Measurements from ENCODE around the gene CLIC5. TPM values are rescaled to one million over a fixed set of nuclear protein-coding genes. Genes with fewer than 3 reads are reported as not detected.

The CLIC5 gene
- total RNA-seq, 6 donors from 2014 or later: 110 to 197 (median 138) TPM

DNA sequence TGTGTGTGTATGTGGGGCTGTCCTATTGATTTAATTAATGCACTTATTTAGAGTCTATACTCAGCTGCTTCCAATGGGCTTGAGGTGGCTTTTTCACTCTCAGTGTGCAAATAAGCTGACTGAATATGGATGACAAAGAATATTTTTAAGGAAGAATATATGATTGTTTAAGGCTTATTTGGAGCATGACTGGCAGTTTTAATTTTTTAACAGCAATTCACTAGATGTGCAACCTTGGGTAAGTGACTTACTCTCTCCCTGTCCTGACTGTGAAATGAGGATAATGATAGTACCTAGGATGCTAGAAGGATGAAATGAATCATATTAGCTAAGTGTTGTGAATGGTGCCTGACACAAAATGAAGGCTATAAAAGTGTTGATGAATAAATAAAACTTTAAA is 67.9 kb downstream of the CLIC5 start:
- ATAC-seq (ENCODE audit: low FRiP score in 2 of 2): no peak
- Histone ChIP-seq H3K27ac (no peak overlapping the region), H3K36me3 (peaks cover 0 to 12% (median 3%) of the 10 kb centered on the region in 4 donors), H3K4me3 (no peak overlapping the region), H3K9me3 (no peaks in the 10 kb centered on the region), H3K27me3 (no peaks in the 10 kb centered on the region), H3K4me1 (peaks cover 12 to 17% (median 16%) of the 10 kb centered on the region in 4 donors)
- TF ChIP-seq POLR2AphosphoS5 (IDR thresholded peaks at IDR 0.05) (no peak), POLR2A (IDR thresholded peaks at IDR 0.05) (no peak), EP300 (IDR thresholded peaks at IDR 0.05) (no peak)
- TF ChIP-seq, protein P1, sequence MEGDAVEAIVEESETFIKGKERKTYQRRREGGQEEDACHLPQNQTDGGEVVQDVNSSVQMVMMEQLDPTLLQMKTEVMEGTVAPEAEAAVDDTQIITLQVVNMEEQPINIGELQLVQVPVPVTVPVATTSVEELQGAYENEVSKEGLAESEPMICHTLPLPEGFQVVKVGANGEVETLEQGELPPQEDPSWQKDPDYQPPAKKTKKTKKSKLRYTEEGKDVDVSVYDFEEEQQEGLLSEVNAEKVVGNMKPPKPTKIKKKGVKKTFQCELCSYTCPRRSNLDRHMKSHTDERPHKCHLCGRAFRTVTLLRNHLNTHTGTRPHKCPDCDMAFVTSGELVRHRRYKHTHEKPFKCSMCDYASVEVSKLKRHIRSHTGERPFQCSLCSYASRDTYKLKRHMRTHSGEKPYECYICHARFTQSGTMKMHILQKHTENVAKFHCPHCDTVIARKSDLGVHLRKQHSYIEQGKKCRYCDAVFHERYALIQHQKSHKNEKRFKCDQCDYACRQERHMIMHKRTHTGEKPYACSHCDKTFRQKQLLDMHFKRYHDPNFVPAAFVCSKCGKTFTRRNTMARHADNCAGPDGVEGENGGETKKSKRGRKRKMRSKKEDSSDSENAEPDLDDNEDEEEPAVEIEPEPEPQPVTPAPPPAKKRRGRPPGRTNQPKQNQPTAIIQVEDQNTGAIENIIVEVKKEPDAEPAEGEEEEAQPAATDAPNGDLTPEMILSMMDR (IDR thresholded peaks at IDR 0.05): no peak
- DNase-seq: no peak

GRCh38 chr6:45946887-45947286 is 68.8 kb downstream of the CLIC5 start:
- no peak overlapping the region for H3K27ac ChIP-seq
- no peak overlapping the region for H3K4me3 ChIP-seq
- H3K27me3 ChIP-seq: no peaks in the 10 kb centered on the region
- ATAC-seq (ENCODE audit: low FRiP score in 2 of 2): no peak
- 85 to 92% methylated on average over 6 of the region's 6 CpGs for WGBS, 2 donors
- peaks cover 5 to 11% (median 10%) of the 10 kb centered on the region in 4 donors for H3K4me1 ChIP-seq
- H3K36me3 ChIP-seq: peaks cover 0 to 12% (median 3%) of the 10 kb centered on the region in 4 donors
- DNase-seq: no peak
- TF ChIP-seq, protein P1 (IDR thresholded peaks at IDR 0.05): no peak
- TF ChIP-seq POLR2A (IDR thresholded peaks at IDR 0.05) (no peak), EP300 (IDR thresholded peaks at IDR 0.05) (no peak), POLR2AphosphoS5 (IDR thresholded peaks at IDR 0.05) (no peak)
- no peaks in the 10 kb centered on the region for H3K9me3 ChIP-seq

DNA sequence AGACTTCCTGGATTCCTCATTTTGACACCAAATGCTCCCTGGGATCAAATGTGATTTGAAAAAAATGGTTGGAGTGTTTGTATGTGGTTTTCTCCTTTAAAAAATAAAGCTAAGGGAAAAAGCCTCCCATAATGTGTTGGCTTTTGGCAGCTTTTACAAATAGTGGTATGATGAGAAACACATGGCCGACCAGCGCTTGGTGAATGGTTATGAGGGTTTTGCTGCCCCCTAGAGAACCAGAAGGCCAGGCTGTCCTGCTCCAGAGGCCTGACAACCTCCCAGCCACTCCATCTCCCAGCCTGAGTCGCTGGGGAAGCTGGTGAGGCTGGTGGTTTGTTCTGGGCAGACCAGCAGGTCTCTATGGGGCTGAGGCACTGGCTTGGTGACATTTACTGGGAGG is 69.3 kb downstream of the CLIC5 start:
- no peak overlapping the region for H3K27ac ChIP-seq
- no peaks in the 10 kb centered on the region for H3K9me3 ChIP-seq
- no peaks in the 10 kb centered on the region for H3K27me3 ChIP-seq
- 63 to 78% methylated on average over 2 to 3 of the region's 3 CpGs for WGBS, 2 donors
- peaks cover 2 to 7% (median 5%) of the 10 kb centered on the region in 4 donors for H3K4me1 ChIP-seq
- DNase-seq (no peak), ATAC-seq (ENCODE audit: low FRiP score in 2 of 2) (peak; percentile 53 to 57)
- no peak overlapping the region for H3K4me3 ChIP-seq
- H3K36me3 ChIP-seq: peaks cover 0 to 12% (median 3%) of the 10 kb centered on the region in 4 donors
- TF ChIP-seq, protein P1 (IDR thresholded peaks at IDR 0.05): peak in 1 of 6 experiments; percentile 15
- TF ChIP-seq POLR2A (IDR thresholded peaks at IDR 0.05): no peak

DNA sequence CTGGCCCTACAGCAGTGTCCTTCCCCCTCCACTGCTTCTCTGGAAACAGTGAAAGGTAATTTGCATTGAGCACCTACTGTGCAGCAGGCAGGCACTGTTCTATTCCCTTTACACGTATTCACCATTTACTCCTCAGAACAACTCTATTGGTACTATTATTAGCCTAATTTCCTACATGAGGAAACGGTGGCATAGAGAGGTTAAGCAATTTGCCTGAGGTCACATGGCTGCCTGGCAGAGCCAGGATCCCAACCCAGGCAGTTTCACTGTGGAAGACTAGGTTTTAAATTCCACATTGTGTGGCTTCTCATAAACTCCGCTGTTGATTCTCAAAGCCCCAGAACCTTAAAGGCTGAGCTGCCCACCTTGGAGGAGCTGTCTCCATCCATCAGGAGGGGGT is 72.7 kb downstream of the CLIC5 start:
- DNase-seq: peak in 1 of 2 donors; percentile 32
- TF ChIP-seq POLR2A (IDR thresholded peaks at IDR 0.05) (no peak), EP300 (IDR thresholded peaks at IDR 0.05) (no peak), POLR2AphosphoS5 (IDR thresholded peaks at IDR 0.05) (no peak)
- TF ChIP-seq, protein P1 (IDR thresholded peaks at IDR 0.05): no peak
- no peak for ATAC-seq (ENCODE audit: low FRiP score in 2 of 2)
- Histone ChIP-seq H3K36me3 (peaks cover 0 to 21% (median 5%) of the 10 kb centered on the region in 4 donors), H3K27me3 (no peaks in the 10 kb centered on the region), H3K27ac (no peak overlapping the region), H3K9me3 (no peaks in the 10 kb centered on the region), H3K4me3 (no peak overlapping the region), H3K4me1 (peaks cover 0 to 4% (median 1%) of the 10 kb centered on the region in 4 donors)
- 41 to 65% methylated on average over 3 of the region's 3 CpGs for WGBS, 2 donors

DNA sequence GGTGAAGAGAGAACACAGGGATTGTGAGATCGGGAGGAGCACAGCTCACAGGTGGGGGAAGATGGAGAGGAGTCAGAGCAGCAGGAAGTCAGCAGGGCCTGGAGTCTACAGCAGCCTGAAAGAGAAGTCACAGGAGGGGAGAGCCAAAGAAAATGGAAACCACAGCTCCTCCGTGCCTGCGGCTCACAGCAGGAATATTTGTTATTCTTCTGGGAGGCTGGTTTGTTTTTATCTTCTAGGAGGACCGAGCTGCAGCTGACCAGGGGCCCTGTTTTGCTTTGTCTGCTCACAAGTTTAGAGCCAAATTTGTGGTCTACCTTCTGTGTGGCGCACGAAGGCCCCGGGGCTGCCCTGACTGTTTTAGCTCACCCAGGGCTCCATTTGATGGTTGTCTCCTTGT is 81.8 kb downstream of the CLIC5 start:
- H3K36me3 ChIP-seq: peaks cover 0 to 4% (median 0%) of the 10 kb centered on the region in 4 donors
- H3K4me1 ChIP-seq: peaks cover 0 to 8% (median 2%) of the 10 kb centered on the region in 4 donors
- DNase-seq (no peak), ATAC-seq (ENCODE audit: low FRiP score in 2 of 2) (no peak)
- WGBS, 2 donors: 82 to 86% methylated on average over 7 of the region's 7 CpGs
- H3K27ac ChIP-seq: no peak overlapping the region
- no peaks in the 10 kb centered on the region for H3K9me3 ChIP-seq
- H3K4me3 ChIP-seq: no peak overlapping the region
- H3K27me3 ChIP-seq: no peaks in the 10 kb centered on the region
- TF ChIP-seq POLR2A (IDR thresholded peaks at IDR 0.05): no peak
- TF ChIP-seq, protein P1 (IDR thresholded peaks at IDR 0.05): no peak
- TF ChIP-seq POLR2AphosphoS5 (IDR thresholded peaks at IDR 0.05): no peak
- no peak for TF ChIP-seq EP300 (IDR thresholded peaks at IDR 0.05)
